IMR-90 (cell line): Measurements from ENCODE around the gene FAM83C.

Source experiments
- CHD1 ChIP-seq: IDR thresholded peaks from 2 replicates; pipeline ENCODE4 v1.6.1; 2012; ENCODE audit warnings: low read depth, low read length, improper control_type of control experiment
- CTCF ChIP-seq: conservative IDR thresholded peaks from 2 replicates; pipeline ENCODE4 v1.5.1; 2012; ENCODE audit warnings: mild to moderate bottlenecking, low read depth, low read length, improper control_type of control experiment
- ELK1 ChIP-seq: fragments of 150-350 bp; IDR thresholded peaks from 2 replicates; pipeline ENCODE4 v1.6.1; 2016; ENCODE audit warnings: low read depth, mild to moderate bottlenecking, low read length, moderate library complexity, borderline replicate concordance
- FOS ChIP-seq: fragments of 150-350 bp; IDR thresholded peaks from 2 replicates; pipeline ENCODE4 v1.6.1; 2016; ENCODE audit warnings: low read depth, low read length
- MAFK ChIP-seq: IDR thresholded peaks from 2 replicates; pipeline ENCODE4 v1.6.1; 2012; ENCODE audit warnings: low read depth, low read length, improper control_type of control experiment
- MAZ ChIP-seq: IDR thresholded peaks from 2 replicates; pipeline ENCODE4 v1.6.1; 2012; ENCODE audit warnings: low read depth, mild to moderate bottlenecking, low read length, improper control_type of control experiment, moderate library complexity, borderline replicate concordance
- MXI1 ChIP-seq: IDR thresholded peaks from 2 replicates; pipeline ENCODE4 v1.6.1; 2012; ENCODE audit warnings: low read depth, mild to moderate bottlenecking, low read length, moderate library complexity, borderline replicate concordance
- NFE2L2 ChIP-seq: fragments of 150-350 bp; IDR thresholded peaks from 2 replicates; pipeline ENCODE4 v1.6.1; 2016; ENCODE audit warnings: low read depth, mild to moderate bottlenecking, low read length
- POLR2A ChIP-seq: IDR thresholded peaks from 2 replicates; pipeline ENCODE4 v1.6.1; 2012; ENCODE audit warnings: mild to moderate bottlenecking, low read depth, low read length
- RAD21 ChIP-seq: IDR thresholded peaks from 2 replicates; pipeline ENCODE4 v1.6.1; 2012; ENCODE audit warnings: low read length, improper control_type of control experiment
- RFX5 ChIP-seq: IDR thresholded peaks from 2 replicates; pipeline ENCODE4 v1.8.0; 2012; ENCODE audit warnings: low read depth, mild to moderate bottlenecking, low read length, moderate library complexity
- SMC3 ChIP-seq: fragments of 150-350 bp; IDR thresholded peaks from 2 replicates; pipeline ENCODE4 v1.6.1; 2016; ENCODE audit warnings: low read depth, mild to moderate bottlenecking, antibody characterized with exemption, low read length, moderate library complexity
- USF2 ChIP-seq: fragments of 150-350 bp; IDR thresholded peaks from 2 replicates; pipeline ENCODE4 v1.6.1; 2017; ENCODE audit warnings: mild to moderate bottlenecking, antibody characterized with exemption, low read length, low read depth

GRCh38 chr20:35290186-35290886 is 1.9 kb downstream of the FAM83C start:
- no peak for TF ChIP-seq POLR2A
- no peak for TF ChIP-seq CTCF
- TF ChIP-seq USF2 = no peak
- no peak for TF ChIP-seq NFE2L2
- no peak for TF ChIP-seq CHD1
- no peak for TF ChIP-seq ELK1
- no peak for TF ChIP-seq RAD21
- no peak for TF ChIP-seq MXI1
- TF ChIP-seq FOS = no peak
- no peak for TF ChIP-seq RFX5
- no peak for TF ChIP-seq SMC3
- TF ChIP-seq MAZ = no peak
- no peak for TF ChIP-seq MAFK
